ENCODE results near the gene LYPD4.

DNA sequence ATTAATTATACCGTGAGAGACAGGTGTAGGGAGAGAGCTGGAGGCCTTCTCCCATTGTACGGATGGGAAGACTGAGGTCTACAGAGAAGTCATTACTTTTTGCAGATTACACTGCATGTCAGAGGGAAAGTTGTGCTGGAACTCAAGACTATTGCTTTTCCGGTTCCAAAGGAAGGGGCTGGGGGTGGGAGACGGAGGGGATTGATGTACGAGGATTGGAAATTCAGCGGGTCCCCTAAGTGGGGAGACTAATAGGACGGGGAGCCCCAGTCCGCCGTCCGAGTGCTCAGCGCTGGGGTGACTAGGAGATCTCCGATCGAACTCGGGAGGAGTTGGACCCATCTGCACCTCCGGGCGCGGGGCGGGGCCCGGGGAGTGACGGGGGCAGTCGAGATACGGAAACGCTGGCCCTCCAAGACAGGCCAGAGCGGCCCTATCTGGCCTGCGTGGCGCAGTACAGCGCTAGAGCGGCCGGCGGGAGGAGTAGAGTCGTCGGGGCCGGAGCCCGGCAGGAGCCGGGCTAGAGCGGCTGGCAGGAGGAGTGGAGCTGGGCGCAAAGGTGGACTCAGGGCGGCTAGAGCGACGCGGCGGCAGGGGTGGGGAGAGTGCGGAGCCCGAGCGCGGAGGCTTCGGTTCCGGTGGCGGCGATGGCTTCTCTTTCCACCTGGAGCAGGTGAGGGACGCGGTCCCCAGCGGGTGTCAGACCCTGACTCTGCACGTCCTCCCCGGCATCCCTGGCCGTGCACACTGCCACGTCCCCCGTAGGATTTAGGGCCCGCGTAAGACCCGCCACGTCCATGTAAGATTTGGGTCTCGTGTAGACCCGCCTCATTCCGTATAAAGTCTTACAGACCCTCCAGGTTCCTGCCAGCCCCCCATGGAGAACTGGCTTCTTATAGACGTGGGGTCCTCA is 39.6 kb upstream of the LYPD4 start:
- TF ChIP-seq, protein P1, sequence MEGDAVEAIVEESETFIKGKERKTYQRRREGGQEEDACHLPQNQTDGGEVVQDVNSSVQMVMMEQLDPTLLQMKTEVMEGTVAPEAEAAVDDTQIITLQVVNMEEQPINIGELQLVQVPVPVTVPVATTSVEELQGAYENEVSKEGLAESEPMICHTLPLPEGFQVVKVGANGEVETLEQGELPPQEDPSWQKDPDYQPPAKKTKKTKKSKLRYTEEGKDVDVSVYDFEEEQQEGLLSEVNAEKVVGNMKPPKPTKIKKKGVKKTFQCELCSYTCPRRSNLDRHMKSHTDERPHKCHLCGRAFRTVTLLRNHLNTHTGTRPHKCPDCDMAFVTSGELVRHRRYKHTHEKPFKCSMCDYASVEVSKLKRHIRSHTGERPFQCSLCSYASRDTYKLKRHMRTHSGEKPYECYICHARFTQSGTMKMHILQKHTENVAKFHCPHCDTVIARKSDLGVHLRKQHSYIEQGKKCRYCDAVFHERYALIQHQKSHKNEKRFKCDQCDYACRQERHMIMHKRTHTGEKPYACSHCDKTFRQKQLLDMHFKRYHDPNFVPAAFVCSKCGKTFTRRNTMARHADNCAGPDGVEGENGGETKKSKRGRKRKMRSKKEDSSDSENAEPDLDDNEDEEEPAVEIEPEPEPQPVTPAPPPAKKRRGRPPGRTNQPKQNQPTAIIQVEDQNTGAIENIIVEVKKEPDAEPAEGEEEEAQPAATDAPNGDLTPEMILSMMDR (conservative IDR thresholded peaks at IDR 0.05), result no peak
- no peak for TF ChIP-seq ZFX (IDR thresholded peaks at IDR 0.05)
